HG03342 (cell line): Measurements from ENCODE around the gene HOTAIR.

Source experiments
- ATAC-seq: cut with Tn5 transposase; IDR thresholded peaks from one replicate; pipeline ENCODE4 v1.9.1; 2021; ENCODE audit warnings: mild to moderate bottlenecking, moderate library complexity; ENCODE audit not compliant: unreplicated experiment

Gene HOTAIR

GRCh38 chr12:53988541-53989226, 13.9 kb upstream of the HOTAIR start:
- no peak for ATAC-seq

GRCh38 chr12:53987787-53988230, 13.1 kb upstream of the HOTAIR start:
- no peak for ATAC-seq

GRCh38 chr12:53986686-53987483, 12.1 kb upstream of the HOTAIR start:
- no peak for ATAC-seq

- ATAC-seq = no peak
Measured at GRCh38 chr12:53985994-53986685, 11.4 kb upstream of the HOTAIR start.

GRCh38 chr12:53985692-53985993, 10.9 kb upstream of the HOTAIR start:
- ATAC-seq = no peak

GRCh38 chr12:53984901-53985691, 10.3 kb upstream of the HOTAIR start, which contains the start of gene HOXC10:
HOXC10 (plus strand) TSS chr12:53985146; CDS start chr12:53985260, 114 bp downstream.
- ATAC-seq = peak; percentile 62

GRCh38 chr12:53983950-53984572, 9.3 kb upstream of the HOTAIR start:
- ATAC-seq = no peak

GRCh38 chr12:53983568-53983949, 8.8 kb upstream of the HOTAIR start:
- no peak for ATAC-seq

GRCh38 chr12:53982648-53983567, 8.2 kb upstream of the HOTAIR start:
- ATAC-seq = no peak

GRCh38 chr12:53981634-53982565, 7.1 kb upstream of the HOTAIR start:
- no peak for ATAC-seq

- no peak for ATAC-seq
Measured at GRCh38 chr12:53980802-53981496, 6.2 kb upstream of the HOTAIR start.

GRCh38 chr12:53980104-53980801, 5.5 kb upstream of the HOTAIR start:
- no peak for ATAC-seq

GRCh38 chr12:53978477-53979356, 4.0 kb upstream of the HOTAIR start:
- ATAC-seq = no peak

- ATAC-seq = no peak
Measured at GRCh38 chr12:53977596-53978445, 3.1 kb upstream of the HOTAIR start.
